Activated CD4-positive, alpha-beta T cell treated with anti-CD3 and anti-CD28 coated beads, Interleukin-2, amount 10 ng/mL, durations not matched to agents 7 days and 5 days (primary cell): ENCODE measurements around the gene MTSS2. TPM values are rescaled to one million over a fixed set of nuclear protein-coding genes. Genes with fewer than 3 reads are reported as not detected.

Source experiments
- CTCF ChIA-PET: fragments of 350-600 bp; sonication (Branson Sonifier 250); formaldehyde crosslinking; loops from one replicate; lab custom pipeline; 2021; ENCODE audit warnings: antibody characterized with exemption; lab: Charles Lee
- POLR2A ChIA-PET: fragments of 350-600 bp; sonication (Branson Sonifier 250); formaldehyde crosslinking; loops from one replicate; lab custom pipeline; 2021; ENCODE audit warnings: antibody characterized with exemption; lab: Charles Lee
- DNase-seq: peaks from one replicate; pipeline ENCODE4 v3.0.0-alpha.2; 2020
- H3K27ac Mint-ChIP-seq: one replicate; pipeline ENCODE4 v1.8.0; 2021; ENCODE audit warnings: mild to moderate bottlenecking, moderate library complexity, mixed read lengths
- H3K27me3 Mint-ChIP-seq: one replicate; pipeline ENCODE4 v1.8.0; 2021; ENCODE audit warnings: mixed read lengths
- H3K36me3 Mint-ChIP-seq: one replicate; pipeline ENCODE4 v1.8.0; 2021; ENCODE audit warnings: low read depth, mixed read lengths
- H3K4me1 Mint-ChIP-seq: one replicate; pipeline ENCODE4 v1.8.0; 2021; ENCODE audit warnings: mixed read lengths
- H3K4me3 Mint-ChIP-seq: one replicate; pipeline ENCODE4 v1.8.0; 2021; ENCODE audit warnings: mild to moderate bottlenecking, moderate library complexity, mixed read lengths
- H3K9me3 Mint-ChIP-seq: one replicate; pipeline ENCODE4 v1.8.0; 2021; ENCODE audit warnings: mixed read lengths
- total RNA-seq, 2 experiments: library from RNA; stranded (reverse); gene quantifications; one replicate each; pipeline ENCODE4 v1.2.3, GENCODE V29; 2021

The MTSS2 gene
- total RNA-seq, 2 experiments from 2014 or later = 7.1 to 9.2 TPM

DNA sequence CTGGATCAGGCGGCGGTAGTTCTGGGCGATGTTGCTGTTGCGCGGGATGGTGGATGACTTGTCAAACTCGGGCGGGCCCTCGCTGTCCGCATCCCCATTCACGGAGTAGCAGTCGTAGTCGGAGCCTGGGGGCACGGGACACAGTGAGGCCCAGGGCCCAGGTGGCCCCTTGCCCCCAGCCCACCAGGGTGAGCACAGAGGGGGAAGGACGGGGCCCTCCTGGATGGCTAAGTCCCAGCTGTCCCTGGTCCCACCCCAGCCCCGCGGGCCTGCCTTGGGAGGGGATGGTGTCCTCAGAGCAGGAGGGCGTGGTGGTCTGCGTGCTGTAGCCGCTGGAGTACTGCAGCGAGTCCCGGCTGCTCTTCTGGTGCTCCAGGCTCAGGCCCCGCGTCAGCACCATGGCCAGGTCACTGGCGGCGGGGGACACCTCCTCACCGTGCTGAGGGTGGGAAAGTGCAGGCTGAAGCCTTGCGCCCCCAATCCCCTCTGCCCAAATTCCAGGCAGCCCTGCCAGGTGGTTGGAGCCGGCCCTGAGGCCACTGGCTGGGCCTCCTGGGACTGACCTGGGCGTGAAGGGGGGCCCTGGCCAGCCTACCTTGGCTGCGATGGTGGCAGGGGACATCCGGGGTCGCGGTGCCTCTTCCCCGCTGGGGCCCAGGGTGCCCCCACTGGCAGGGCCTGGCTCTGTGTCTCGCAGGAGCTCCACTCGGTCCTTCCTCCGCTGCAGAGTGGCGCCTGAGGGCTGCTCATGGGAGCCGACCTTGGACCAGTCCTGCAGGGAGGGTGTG lies 21.3 kb downstream of the MTSS2 start:
- no peak overlapping the region for H3K27ac Mint-ChIP-seq
- CTCF ChIA-PET = no interaction called here
- no peaks in the 10 kb centered on the region for H3K27me3 Mint-ChIP-seq
- POLR2A ChIA-PET = no interaction called here
- no peaks in the 10 kb centered on the region for H3K36me3 Mint-ChIP-seq
- H3K4me1 Mint-ChIP-seq = peaks cover 3% of the 10 kb centered on the region
- DNase-seq = no peak
- H3K4me3 Mint-ChIP-seq = no peak overlapping the region
- no peaks in the 10 kb centered on the region for H3K9me3 Mint-ChIP-seq

DNA sequence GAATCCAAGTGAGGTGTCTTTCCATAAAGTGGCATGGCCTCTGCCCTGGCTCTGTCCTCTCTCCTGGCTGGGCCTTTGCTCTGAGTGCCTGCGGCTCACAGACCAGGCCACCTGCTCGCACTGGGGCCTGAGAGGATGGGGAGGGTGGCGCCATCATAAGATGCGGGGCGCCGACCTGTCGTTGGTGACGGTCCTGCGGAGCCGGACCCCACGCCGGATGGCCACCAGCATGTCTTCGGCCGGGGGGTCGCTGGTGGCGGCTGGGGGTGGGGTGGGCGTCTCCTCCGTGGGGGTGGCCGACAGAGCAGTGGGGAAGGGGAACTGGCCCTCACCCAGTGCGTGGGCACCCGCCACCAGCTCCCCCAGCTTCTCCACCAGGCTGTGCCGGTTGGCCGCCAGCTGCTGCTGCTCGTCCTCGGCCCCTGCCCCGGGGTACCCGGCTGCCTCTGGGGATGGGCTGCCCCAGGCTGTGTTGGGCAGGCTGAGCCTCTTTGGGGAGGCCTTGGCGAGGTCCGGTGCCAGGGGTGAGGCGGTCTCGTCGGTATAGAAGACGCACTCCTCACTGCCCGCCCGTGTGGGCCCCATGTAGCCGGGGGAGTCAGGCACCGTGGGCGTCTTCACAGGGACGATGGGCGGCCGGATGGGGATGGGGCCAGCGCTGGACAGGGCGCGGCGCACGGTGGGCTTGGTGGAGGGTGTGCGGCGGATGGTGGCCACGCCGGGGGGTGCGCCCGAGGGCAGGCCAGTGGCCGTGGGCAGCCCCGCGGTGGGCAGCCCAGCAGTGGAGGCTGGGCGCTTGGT lies 22.1 kb downstream of the MTSS2 start:
- no peaks in the 10 kb centered on the region for H3K27me3 Mint-ChIP-seq
- DNase-seq = no peak
- peaks cover 3% of the 10 kb centered on the region for H3K4me1 Mint-ChIP-seq
- no peak overlapping the region for H3K27ac Mint-ChIP-seq
- H3K9me3 Mint-ChIP-seq = no peaks in the 10 kb centered on the region
- ChIA-PET POLR2A (no interaction called here), CTCF (no interaction called here)
- no peak overlapping the region for H3K4me3 Mint-ChIP-seq
- no peaks in the 10 kb centered on the region for H3K36me3 Mint-ChIP-seq

DNA sequence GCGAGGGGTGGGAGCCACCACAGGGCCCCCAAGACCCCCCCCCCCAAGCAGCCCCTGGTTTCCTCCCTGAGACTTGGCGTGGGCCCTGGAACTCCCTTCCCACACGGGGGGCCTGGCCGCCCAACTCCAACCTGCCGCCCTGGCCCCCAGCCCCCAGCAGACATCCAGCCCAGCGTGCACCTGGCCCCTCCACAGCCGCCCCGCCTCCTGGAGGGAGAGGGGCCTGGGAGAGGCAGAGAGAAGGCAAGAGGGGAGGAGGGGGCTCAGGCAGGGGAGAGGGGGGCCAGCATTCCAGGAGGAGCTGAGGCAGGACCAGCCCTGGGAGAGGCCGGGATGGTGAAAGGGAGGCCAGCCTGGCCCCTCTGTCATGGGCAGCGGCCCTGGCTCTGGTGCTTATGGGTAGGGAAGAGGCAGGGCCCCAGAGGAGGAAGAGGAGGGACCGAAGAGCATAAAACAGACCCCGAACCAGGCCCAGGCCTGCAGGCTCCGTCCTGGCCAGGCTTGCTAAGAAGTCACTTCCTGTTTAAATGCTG lies 22.8 kb downstream of the MTSS2 start:
- Mint-ChIP-seq H3K27ac (no peak overlapping the region), H3K9me3 (no peaks in the 10 kb centered on the region), H3K4me3 (no peak overlapping the region), H3K4me1 (peaks cover 3% of the 10 kb centered on the region), H3K36me3 (no peaks in the 10 kb centered on the region), H3K27me3 (no peaks in the 10 kb centered on the region)
- no peak for DNase-seq
- CTCF ChIA-PET = interaction anchor here (1.4 kb wide), 1 partner anchor 11 kb away, joined by 5 read pairs; no protein-coding TSS in a partner anchor
- POLR2A ChIA-PET = no interaction called here

DNA sequence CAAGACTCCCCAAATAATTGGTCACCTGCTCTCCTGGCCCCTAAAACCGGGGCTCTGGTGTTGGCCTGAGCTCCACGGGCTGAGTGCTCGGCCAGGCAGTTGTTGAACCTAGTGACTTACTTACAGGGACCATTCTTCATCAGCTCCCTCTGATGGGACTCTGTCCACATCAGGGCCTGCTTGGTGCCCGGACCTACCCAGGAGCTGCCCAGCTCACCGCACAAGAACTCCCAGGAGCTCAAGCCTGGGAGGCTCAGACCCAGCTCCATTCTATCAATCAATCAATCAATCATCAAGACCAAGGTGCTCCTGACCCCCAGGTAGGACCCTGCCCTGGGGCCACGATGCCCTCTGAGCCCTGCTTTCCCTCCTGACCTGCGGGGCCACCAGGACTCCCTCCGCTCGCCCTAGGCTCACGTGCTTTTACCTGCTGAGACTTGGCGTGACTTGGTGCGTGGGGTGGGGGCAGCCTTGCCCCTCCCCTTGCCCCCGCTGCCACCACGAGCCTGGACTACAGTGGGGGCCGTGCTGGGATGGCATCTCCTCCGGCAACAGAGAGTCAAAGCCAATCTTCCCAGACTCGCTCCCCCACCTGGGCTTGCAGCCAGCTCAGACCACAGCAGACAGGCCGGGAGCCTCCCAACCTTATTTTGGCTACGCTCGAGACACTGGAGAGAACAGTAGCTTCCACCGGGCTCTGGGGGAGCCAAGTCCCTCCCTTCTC lies 23.8 kb downstream of the MTSS2 start:
- H3K36me3 Mint-ChIP-seq = no peaks in the 10 kb centered on the region
- H3K4me1 Mint-ChIP-seq = peaks cover 3% of the 10 kb centered on the region
- no peaks in the 10 kb centered on the region for H3K27me3 Mint-ChIP-seq
- DNase-seq = no peak
- H3K4me3 Mint-ChIP-seq = no peak overlapping the region
- H3K9me3 Mint-ChIP-seq = no peaks in the 10 kb centered on the region
- POLR2A ChIA-PET = no interaction called here
- CTCF ChIA-PET = interaction anchor here (0.6 to 1.4 kb wide), 3 partner anchors 10 to 921 kb away, joined by 3 to 5 read pairs (median 3); no protein-coding TSS in a partner anchor
- no peak overlapping the region for H3K27ac Mint-ChIP-seq

DNA sequence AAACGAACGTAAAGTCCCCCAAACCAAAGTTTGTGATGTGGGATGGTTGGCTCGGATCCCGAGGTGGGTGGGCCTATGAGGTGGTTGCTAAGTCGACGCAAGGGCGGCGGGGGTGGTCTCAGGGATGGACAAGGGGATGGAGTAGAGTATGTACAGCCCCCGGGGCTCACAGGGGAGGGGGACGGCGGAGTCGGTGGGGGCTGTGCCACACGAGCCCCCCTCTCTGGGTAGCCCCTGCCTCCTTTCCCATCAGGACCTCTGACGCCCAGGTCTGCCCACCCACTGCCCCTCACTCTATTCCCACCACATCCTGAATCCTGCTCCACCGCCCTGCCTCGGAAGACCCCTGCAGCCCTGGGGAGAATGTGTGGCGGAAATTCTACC lies 24.3 kb downstream of the MTSS2 start:
- Mint-ChIP-seq H3K27ac (no peak overlapping the region), H3K27me3 (no peaks in the 10 kb centered on the region), H3K36me3 (no peaks in the 10 kb centered on the region), H3K9me3 (no peaks in the 10 kb centered on the region), H3K4me3 (no peak overlapping the region), H3K4me1 (peaks cover 3% of the 10 kb centered on the region)
- POLR2A ChIA-PET = no interaction called here
- DNase-seq = no peak
- CTCF ChIA-PET = interaction anchor here (1.0 to 1.4 kb wide), 2 partner anchors 10 to 19 kb away, joined by 3 to 5 read pairs; no protein-coding TSS in a partner anchor

DNA sequence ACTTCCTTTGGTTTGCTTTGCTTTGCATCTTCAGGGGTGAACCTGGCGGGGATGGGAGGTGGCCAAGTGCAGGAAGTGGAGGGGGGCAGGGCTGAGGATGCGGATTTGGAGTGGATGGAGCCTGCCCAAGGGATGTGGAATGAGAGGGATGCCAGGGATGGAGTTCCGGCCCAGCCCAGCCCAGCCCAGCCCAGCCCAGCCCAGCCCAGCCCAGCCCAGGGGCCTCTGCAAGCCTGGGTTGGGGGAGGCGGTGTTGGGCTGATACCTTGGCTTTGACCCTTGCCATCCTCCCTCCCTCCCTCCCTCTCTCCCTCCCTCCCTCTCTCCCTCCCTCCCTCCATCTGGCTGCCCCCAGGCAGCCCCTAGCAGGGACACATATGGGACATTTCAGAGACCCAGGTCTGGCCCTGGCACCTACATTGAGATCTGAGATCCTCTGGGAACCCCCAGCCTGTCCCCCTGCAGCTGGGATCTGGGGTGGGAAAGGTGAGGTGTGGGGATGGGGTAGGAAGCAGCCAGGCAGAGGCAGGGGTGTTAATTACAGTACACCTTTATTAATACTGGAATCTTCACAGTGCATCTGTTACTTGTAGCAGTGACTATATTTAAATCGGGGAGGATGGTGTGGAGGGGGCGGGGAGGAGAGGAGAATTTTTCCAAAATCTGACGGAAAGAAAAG lies 25.0 kb downstream of the MTSS2 start:
- peaks cover 3% of the 10 kb centered on the region for H3K4me1 Mint-ChIP-seq
- ChIA-PET CTCF (interaction anchor here (1.4 kb wide), 1 partner anchor 10 kb away, joined by 5 read pairs; no protein-coding TSS in a partner anchor), POLR2A (no interaction called here)
- H3K27ac Mint-ChIP-seq = no peak overlapping the region
- H3K27me3 Mint-ChIP-seq = no peaks in the 10 kb centered on the region
- no peaks in the 10 kb centered on the region for H3K36me3 Mint-ChIP-seq
- no peak overlapping the region for H3K4me3 Mint-ChIP-seq
- no peaks in the 10 kb centered on the region for H3K9me3 Mint-ChIP-seq
- DNase-seq = no peak

DNA sequence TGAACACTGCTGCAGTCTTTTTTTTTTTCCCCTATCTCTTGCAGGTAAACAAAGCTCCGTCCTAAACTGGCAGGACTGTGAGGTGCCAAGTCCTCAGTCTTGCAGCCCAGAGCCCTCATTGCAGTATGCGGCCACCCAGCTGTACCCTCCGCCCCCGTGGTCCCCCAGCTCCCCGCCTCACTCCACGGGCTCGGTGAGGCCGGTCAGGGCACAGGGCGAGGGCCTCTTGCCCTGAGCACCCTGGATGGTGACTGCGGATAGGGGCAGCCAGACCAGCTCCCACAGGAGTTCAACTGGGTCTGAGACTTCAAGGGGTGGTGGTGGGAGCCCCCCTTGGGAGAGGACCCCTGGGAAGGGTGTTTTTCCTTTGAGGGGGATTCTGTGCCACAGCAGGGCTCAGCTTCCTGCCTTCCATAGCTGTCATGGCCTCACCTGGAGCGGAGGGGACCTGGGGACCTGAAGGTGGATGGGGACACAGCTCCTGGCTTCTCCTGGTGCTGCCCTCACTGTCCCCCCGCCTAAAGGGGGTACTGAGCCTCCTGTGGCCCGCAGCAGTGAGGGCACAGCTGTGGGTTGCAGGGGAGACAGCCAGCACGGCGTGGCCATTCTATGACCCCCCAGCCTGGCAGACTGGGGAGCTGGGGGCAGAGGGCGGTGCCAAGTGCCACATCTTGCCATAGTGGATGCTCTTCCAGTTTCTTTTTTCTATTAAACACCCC lies 25.7 kb downstream of the MTSS2 start:
- CTCF ChIA-PET = interaction anchor here (0.7 to 1.4 kb wide), 3 partner anchors 9 to 135 kb away, joined by 3 to 5 read pairs (median 3); no protein-coding TSS in a partner anchor
- no peaks in the 10 kb centered on the region for H3K27me3 Mint-ChIP-seq

DNA sequence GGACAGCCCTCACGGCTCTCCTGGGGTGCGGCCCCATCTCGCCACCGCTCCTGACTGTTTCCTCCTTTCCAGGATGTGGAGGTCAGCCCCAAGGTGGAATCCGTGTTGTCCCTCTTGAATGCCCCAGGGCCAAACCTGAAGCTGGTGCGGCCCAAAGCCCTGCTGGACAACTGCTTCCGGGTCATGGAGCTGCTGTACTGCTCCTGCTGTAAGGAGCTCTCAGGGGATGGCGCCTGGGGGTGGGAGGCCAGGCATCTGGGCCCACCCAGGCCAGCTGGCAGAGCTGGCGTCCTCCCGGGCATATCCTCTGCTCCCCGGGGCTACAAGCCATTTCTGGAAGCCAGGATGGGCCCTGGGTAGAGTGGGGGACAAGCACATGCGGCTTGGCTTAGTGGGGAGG lies 26.3 kb downstream of the MTSS2 start:
- H3K27ac Mint-ChIP-seq = no peak overlapping the region
- H3K9me3 Mint-ChIP-seq = no peaks in the 10 kb centered on the region
- ChIA-PET POLR2A (no interaction called here), CTCF (interaction anchor here (0.7 to 1.6 kb wide), 5 partner anchors 8 to 135 kb away, joined by 3 to 5 read pairs (median 4); no protein-coding TSS in a partner anchor)
- no peaks in the 10 kb centered on the region for H3K36me3 Mint-ChIP-seq
- H3K27me3 Mint-ChIP-seq = no peaks in the 10 kb centered on the region
- no peak for DNase-seq
- H3K4me1 Mint-ChIP-seq = peaks cover 3% of the 10 kb centered on the region
- no peak overlapping the region for H3K4me3 Mint-ChIP-seq

More for the DNA sequence above, 25.7 kb downstream of the MTSS2 start:
- Mint-ChIP-seq H3K9me3 (no peaks in the 10 kb centered on the region), H3K27ac (no peak overlapping the region), H3K4me1 (peaks cover 3% of the 10 kb centered on the region), H3K4me3 (no peak overlapping the region), H3K36me3 (no peaks in the 10 kb centered on the region)
- POLR2A ChIA-PET = no interaction called here
- DNase-seq = no peak

DNA sequence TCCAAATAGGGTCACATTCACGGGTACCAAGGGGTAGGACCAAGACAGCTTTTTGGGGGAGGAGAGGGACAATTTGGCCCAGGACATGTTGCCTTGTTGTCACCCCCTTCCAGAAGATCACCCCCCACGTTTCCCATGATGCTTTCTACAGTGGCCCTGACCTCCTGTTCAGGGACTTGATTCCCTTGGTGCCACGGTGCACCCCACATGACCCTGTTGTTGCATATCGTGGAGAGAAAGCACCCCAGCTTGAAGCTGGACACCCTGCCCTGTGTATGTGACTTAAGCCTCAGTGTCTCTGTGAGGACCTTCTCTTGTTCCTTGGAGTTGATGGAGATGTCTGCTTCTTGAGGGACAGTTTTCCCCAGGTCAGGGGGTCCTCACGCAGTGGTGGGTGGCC lies 26.9 kb downstream of the MTSS2 start:
- no peak for DNase-seq
- H3K36me3 Mint-ChIP-seq = no peaks in the 10 kb centered on the region
- POLR2A ChIA-PET = no interaction called here
- no peaks in the 10 kb centered on the region for H3K27me3 Mint-ChIP-seq
- H3K4me3 Mint-ChIP-seq = no peak overlapping the region
- H3K4me1 Mint-ChIP-seq = peaks cover 7% of the 10 kb centered on the region
- CTCF ChIA-PET = interaction anchor here (1.3 to 1.6 kb wide), 2 partner anchors 11 to 112 kb away, joined by 4 to 5 read pairs; no protein-coding TSS in a partner anchor
- no peak overlapping the region for H3K27ac Mint-ChIP-seq
- H3K9me3 Mint-ChIP-seq = no peaks in the 10 kb centered on the region

DNA sequence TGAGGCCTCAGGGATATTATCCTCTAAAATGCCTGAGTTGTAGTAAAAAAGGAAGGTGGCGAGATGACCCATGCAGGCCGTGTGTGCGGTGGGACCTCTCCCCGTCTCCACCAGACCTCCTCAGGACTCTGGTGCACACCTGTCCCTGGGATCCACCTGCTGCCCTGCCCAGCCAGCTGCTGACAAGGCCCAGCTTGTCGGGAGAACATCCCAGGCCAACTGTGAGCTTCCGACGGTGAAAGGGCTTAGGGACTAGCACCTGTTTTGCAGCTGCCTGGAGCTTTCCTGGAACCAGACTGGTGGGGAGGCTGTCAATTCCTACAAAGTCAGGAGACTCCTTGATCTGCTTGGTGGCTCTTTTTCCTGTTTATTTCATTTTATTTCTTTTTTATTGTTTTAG lies 27.9 kb downstream of the MTSS2 start:
- ChIA-PET POLR2A (no interaction called here), CTCF (interaction anchor here (1.6 kb wide), 1 partner anchor 113 kb away, joined by 5 read pairs; no protein-coding TSS in a partner anchor)
- Mint-ChIP-seq H3K9me3 (no peaks in the 10 kb centered on the region), H3K27me3 (no peaks in the 10 kb centered on the region), H3K4me3 (no peak overlapping the region), H3K36me3 (no peaks in the 10 kb centered on the region), H3K4me1 (peaks cover 10% of the 10 kb centered on the region), H3K27ac (no peak overlapping the region)
- no peak for DNase-seq

DNA sequence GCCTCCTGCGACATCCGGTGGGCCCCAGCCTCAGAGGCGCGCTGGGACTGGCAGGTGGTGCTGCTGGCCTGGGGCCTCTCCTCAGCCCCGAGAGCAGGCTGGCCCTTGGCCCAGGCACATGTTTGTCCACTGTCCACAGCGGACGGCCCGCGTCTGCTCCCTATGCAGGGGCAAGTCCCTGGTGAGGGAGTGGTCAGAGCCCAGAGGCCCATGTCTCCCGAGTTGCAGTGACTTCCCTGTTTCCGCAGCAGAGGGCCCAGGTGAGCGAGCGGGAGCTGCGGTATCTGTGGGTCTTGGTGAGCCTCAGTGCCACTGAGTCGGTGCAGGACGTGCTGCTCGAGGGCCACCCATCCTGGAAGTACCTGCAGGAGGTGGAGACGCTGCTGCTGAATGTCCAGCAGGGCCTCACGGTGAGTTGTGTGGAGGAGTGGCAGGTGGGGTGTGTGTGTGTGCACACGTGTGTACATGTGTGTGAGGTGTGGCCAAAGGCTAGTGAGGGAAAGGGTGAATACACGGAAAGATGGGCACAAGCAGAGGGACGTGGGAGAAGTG lies 29.1 kb downstream of the MTSS2 start:
- Mint-ChIP-seq H3K4me3 (no peak overlapping the region), H3K4me1 (peaks cover 10% of the 10 kb centered on the region), H3K36me3 (no peaks in the 10 kb centered on the region), H3K27ac (peak overlapping the region; percentile 72), H3K27me3 (no peaks in the 10 kb centered on the region), H3K9me3 (no peaks in the 10 kb centered on the region)
- DNase-seq = no peak
- CTCF ChIA-PET = no interaction called here
- POLR2A ChIA-PET = no interaction called here
